Endodermal cell (in vitro differentiated cells): ENCODE data around the gene AGBL3. TPM values are rescaled to one million over a fixed set of nuclear protein-coding genes. Genes with fewer than 3 reads are reported as not detected.

Experiments
- DNase-seq: peaks from one replicate; pipeline ENCODE4 v3.0.0-alpha.2; 2017
- H3K27ac ChIP-seq: 2 replicates; pipeline ENCODE4 v1.5.1; 2013; ENCODE audit warnings: mild to moderate bottlenecking, low read depth, low read length, moderate library complexity
- H3K27me3 ChIP-seq: 2 replicates; pipeline ENCODE4 v1.6.1; 2013; ENCODE audit warnings: mild to moderate bottlenecking, low read length, moderate library complexity; ENCODE audit not compliant: insufficient read depth, control insufficient read depth, poor library complexity, severe bottlenecking
- H3K36me3 ChIP-seq: 2 replicates; pipeline ENCODE4 v1.7.0; 2013; ENCODE audit warnings: mild to moderate bottlenecking, low read length, moderate library complexity; ENCODE audit not compliant: control insufficient read depth, insufficient read depth
- H3K4me1 ChIP-seq: one replicate; pipeline ENCODE4 v1.7.0; 2013; ENCODE audit warnings: low read length; ENCODE audit not compliant: control insufficient read depth, insufficient read depth
- H3K4me3 ChIP-seq: 2 replicates; pipeline ENCODE4 v1.5.1; 2013; ENCODE audit warnings: mild to moderate bottlenecking, low read length, moderate library complexity
- H3K9ac ChIP-seq: 2 replicates; pipeline ENCODE4 v1.6.1; 2013; ENCODE audit warnings: mild to moderate bottlenecking, low read length, moderate library complexity; ENCODE audit not compliant: poor library complexity, severe bottlenecking; ENCODE audit errors: extremely low read depth
- H3K9me3 ChIP-seq: 2 replicates; pipeline ENCODE4 v1.6.1; 2013; ENCODE audit warnings: mild to moderate bottlenecking, low read length, moderate library complexity; ENCODE audit not compliant: control insufficient read depth
- H3K27ac Mint-ChIP-seq: 2 replicates; pipeline ENCODE4 v1.8.0; 2020; ENCODE audit warnings: mixed read lengths
- H3K27me3 Mint-ChIP-seq: 2 replicates; pipeline ENCODE4 v1.8.0; 2021; ENCODE audit warnings: mild to moderate bottlenecking, mixed read lengths; ENCODE audit not compliant: insufficient read depth
- H3K36me3 Mint-ChIP-seq: 2 replicates; pipeline ENCODE4 v1.8.0; 2020; ENCODE audit warnings: low read depth, mixed read lengths
- H3K4me1 Mint-ChIP-seq: 2 replicates; pipeline ENCODE4 v1.8.0; 2020; ENCODE audit warnings: mixed read lengths
- H3K4me3 Mint-ChIP-seq: 2 replicates; pipeline ENCODE4 v1.8.0; 2020; ENCODE audit warnings: mild to moderate bottlenecking, moderate library complexity, mixed read lengths
- H3K9me3 Mint-ChIP-seq: 2 replicates; pipeline ENCODE4 v1.8.0; 2020; ENCODE audit warnings: mild to moderate bottlenecking, mixed read lengths
- WGBS, 2 experiments: methylation state at CpG; one replicate each; pipeline versions ENCODE4 v1.1.5 to v1.1.7; 2013; ENCODE audit warnings: missing lambda C conversion rate in 2 of 2, mixed read lengths in 1 of 2; ENCODE audit not compliant: insufficient coverage in 1 of 2, insufficient read length in 1 of 2; 5-methylcytosine and 5-hydroxymethylcytosine counted together
- total RNA-seq, 2 donors: library from RNA; stranded (reverse); fragmentation: NEBNext Ultra II Directional in 1 of 2; extraction: Animal tissue kit (Norgen Biotek cat#: 25700) in 1 of 2; gene quantifications; 2 replicates in 1 of 2; 3 replicates in 1 of 2; pipeline ENCODE4 v1.2.1, GENCODE V29; 2021
- TF ChIP-seq, protein P1 (sequence below): fragments of 200-600 bp; sonication (generic); conservative IDR thresholded peaks from 2 replicates; pipeline ENCODE4 v1.5.0; 2021; ENCODE audit warnings: antibody characterized with exemption, mild to moderate bottlenecking

AGBL3 gene
- total RNA-seq, 2 donors from 2014 or later = 2.6 to 5.0 TPM

DNA sequence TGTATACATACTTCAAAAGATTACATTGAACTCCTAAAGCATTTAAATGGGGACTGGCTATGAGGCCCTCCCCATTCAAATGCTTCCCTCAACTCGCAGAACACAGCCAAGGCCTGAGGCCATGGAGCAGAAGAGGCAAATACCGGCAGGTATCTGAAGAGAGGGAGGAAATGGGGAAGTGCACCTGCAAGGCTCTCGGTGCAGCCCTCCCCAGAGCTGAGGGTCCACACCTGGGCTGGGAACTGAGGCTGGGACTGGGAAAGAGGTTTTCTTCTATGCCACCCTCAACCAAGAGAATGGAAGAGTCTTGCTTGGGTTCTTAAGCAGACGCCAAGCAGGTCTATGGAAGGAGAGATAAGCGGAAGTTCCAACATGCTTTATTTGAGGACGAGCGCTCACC, 197.2 kb downstream of the AGBL3 start:
- Histone ChIP-seq H3K4me3 (no peak overlapping the region), H3K9ac (no peak overlapping the region), H3K9me3 (peaks cover 41% of the 10 kb centered on the region), H3K27ac (no peak overlapping the region), H3K4me1 (no peaks in the 10 kb centered on the region), H3K27me3 (no peaks in the 10 kb centered on the region), H3K36me3 (peaks cover 19% of the 10 kb centered on the region)
- Mint-ChIP-seq H3K27ac (no peak overlapping the region), H3K9me3 (peaks cover 48% of the 10 kb centered on the region), H3K4me3 (no peak overlapping the region), H3K36me3 (peaks cover 59% of the 10 kb centered on the region), H3K27me3 (no peaks in the 10 kb centered on the region), H3K4me1 (no peaks in the 10 kb centered on the region)
- TF ChIP-seq, protein P1, sequence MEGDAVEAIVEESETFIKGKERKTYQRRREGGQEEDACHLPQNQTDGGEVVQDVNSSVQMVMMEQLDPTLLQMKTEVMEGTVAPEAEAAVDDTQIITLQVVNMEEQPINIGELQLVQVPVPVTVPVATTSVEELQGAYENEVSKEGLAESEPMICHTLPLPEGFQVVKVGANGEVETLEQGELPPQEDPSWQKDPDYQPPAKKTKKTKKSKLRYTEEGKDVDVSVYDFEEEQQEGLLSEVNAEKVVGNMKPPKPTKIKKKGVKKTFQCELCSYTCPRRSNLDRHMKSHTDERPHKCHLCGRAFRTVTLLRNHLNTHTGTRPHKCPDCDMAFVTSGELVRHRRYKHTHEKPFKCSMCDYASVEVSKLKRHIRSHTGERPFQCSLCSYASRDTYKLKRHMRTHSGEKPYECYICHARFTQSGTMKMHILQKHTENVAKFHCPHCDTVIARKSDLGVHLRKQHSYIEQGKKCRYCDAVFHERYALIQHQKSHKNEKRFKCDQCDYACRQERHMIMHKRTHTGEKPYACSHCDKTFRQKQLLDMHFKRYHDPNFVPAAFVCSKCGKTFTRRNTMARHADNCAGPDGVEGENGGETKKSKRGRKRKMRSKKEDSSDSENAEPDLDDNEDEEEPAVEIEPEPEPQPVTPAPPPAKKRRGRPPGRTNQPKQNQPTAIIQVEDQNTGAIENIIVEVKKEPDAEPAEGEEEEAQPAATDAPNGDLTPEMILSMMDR = no peak
- WGBS, 2 experiments = 90 to 96% methylated on average over 2 to 7 of the region's 7 CpGs
- DNase-seq = no peak

DNA sequence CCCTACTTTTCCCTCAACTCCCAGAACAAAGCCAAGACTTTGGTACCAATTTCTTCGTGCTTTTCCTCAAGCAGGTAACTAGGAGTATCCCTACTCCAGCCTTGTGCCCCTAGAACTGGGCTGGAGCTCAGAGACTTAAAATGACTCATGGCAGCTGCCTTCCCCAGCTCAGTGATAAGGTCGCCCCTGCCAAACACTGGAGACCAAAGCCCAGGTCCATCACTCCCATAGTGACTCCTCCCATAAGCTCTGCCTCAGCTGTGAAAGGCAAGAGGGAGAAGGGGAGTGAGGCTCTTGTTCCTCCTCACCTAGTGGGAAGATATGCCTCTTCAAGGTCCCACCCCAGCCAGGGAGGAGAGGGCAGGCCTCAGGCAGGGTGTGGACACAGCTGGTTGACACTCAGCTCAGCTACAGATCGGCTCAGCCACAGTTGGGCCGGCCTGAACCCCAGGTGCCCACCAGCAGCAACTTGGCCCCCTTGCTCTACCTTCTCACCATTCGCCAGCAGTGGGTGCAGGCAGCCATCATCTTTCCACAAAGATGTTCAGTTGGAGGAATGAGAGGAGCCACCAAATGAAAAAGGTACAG, 198.0 kb downstream of the AGBL3 start:
- H3K27ac ChIP-seq = no peak overlapping the region
- H3K4me3 Mint-ChIP-seq = no peak overlapping the region
- no peaks in the 10 kb centered on the region for H3K27me3 ChIP-seq
- H3K9me3 ChIP-seq = peaks cover 41% of the 10 kb centered on the region
- no peaks in the 10 kb centered on the region for H3K27me3 Mint-ChIP-seq
- no peak overlapping the region for H3K27ac Mint-ChIP-seq
- TF ChIP-seq, protein P1 = no peak
- 89 to 92% methylated on average over 1 to 5 of the region's 5 CpGs for WGBS, 2 experiments
- no peak for DNase-seq
- peaks cover 26% of the 10 kb centered on the region for H3K36me3 ChIP-seq
- peaks cover 39% of the 10 kb centered on the region for H3K9me3 Mint-ChIP-seq
- peaks cover 63% of the 10 kb centered on the region for H3K36me3 Mint-ChIP-seq
- no peaks in the 10 kb centered on the region for H3K4me1 ChIP-seq
- H3K9ac ChIP-seq = no peak overlapping the region
- no peaks in the 10 kb centered on the region for H3K4me1 Mint-ChIP-seq
- H3K4me3 ChIP-seq = no peak overlapping the region

Other genes with a start within 250 kb of the AGBL3 start
- gene CALD1, start 206.9 kb upstream of the AGBL3 start, total RNA-seq = 100 to 1,000 TPM; 111 to 132 TPM
- not detected for gene TMEM140, start 161.6 kb downstream of the AGBL3 start, total RNA-seq
- 10 to 100 TPM; 60.6 to 67.8 TPM for gene CYREN, start 184.2 kb downstream of the AGBL3 start, total RNA-seq
- 1 to 10 TPM; 8.2 to 9.6 TPM for gene WDR91, start 225.0 kb downstream of the AGBL3 start, total RNA-seq
- not detected for gene STRA8, start 247.3 kb downstream of the AGBL3 start, total RNA-seq